ENCODE measurements around the gene ZNF618. TPM values are rescaled to one million over a fixed set of nuclear protein-coding genes. Genes with fewer than 3 reads are reported as not detected.

The ZNF618 gene
- total and polyA plus RNA-seq, 2 experiments from 2014 or later = 2.3 to 5.1 TPM

DNA sequence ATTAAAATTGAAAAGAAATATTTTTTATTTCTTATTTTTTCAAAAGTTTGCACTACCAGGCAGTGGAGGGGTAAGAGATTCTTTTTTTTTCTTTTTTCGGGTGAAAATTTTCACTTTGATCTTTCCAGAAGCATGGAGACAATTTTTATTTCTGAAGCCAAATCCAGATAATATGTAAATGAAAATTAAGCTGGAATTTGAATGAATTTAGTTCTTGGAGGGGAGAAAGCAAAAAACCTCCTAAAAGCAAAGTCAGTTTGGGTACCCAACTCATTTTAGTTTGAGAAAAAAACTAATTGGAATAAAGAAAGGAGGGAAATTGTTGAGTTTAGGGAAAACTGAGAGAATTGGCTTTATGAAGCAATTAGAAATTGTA lies 872 bp downstream of the ZNF618 start:
- Histone ChIP-seq H3K27me3 (replicated peaks; ENCODE audit: insufficient read depth) (no peaks in the 10 kb centered on the region), H3K27ac (no peak overlapping the region), H3K9me2 (ENCODE audit: insufficient read depth) (no peaks in the 10 kb centered on the region), H3K79me2 (ENCODE audit: insufficient read depth) (peaks cover 57% of the 10 kb centered on the region), H4K20me1 (ENCODE audit: insufficient read depth) (no peaks in the 10 kb centered on the region), H2AFZ (peak overlapping the region; percentile 98), H3K4me3 (peak overlapping the region; percentile 78), H3K9ac (peak overlapping the region; percentile 97), H3F3A (ENCODE audit: insufficient read depth) (no peaks in the 10 kb centered on the region), H3K9me3 (ENCODE audit: low read depth) (no peaks in the 10 kb centered on the region), H3K4me2 (ENCODE audit: unreplicated experiment) (peak overlapping the region; percentile 85), H3K36me3 (ENCODE audit: low read depth) (no peaks in the 10 kb centered on the region), H3K4me1 (ENCODE audit: insufficient read depth) (peaks cover 15% of the 10 kb centered on the region; the same call in 1 of the 2 replicates)
- WGBS, 2 experiments (ENCODE audit: low coverage in 1 of 2, low lambda C conversion rate in 2 of 2, missing lambda C conversion rate in 2 of 2) = 0 to 4% methylated on average over 1 of the region's 1 CpG
- no peak for TF ChIP-seq EZH2 (IDR thresholded peaks at IDR 0.05; ENCODE audit: insufficient read depth, poor library complexity, severe bottlenecking)
- no peak for TF ChIP-seq EZH2phosphoT487 (IDR thresholded peaks at IDR 0.05; ENCODE audit: insufficient read depth, low read depth)
- in situ Hi-C loops (cut with MboI) = no loop called here
- no peak for DNase-seq

- H3F3A ChIP-seq (ENCODE audit: insufficient read depth) = no peaks in the 10 kb centered on the region
- H3K4me3 ChIP-seq = no peak overlapping the region
- H3K4me2 ChIP-seq (ENCODE audit: unreplicated experiment) = no peak overlapping the region
- H3K9me2 ChIP-seq (ENCODE audit: insufficient read depth) = no peaks in the 10 kb centered on the region
- H3K9ac ChIP-seq = no peak overlapping the region
- TF ChIP-seq EZH2phosphoT487 (IDR thresholded peaks at IDR 0.05; ENCODE audit: insufficient read depth, low read depth) (no peak), EZH2 (IDR thresholded peaks at IDR 0.05; ENCODE audit: insufficient read depth, poor library complexity, severe bottlenecking) (no peak)
- in situ Hi-C loops (cut with MboI) = no loop called here
- no peaks in the 10 kb centered on the region for H3K9me3 ChIP-seq (ENCODE audit: low read depth)
- peaks cover 15% of the 10 kb centered on the region; the same call in 1 of the 2 replicates for H3K4me1 ChIP-seq (ENCODE audit: insufficient read depth)
- DNase-seq = no peak
- H4K20me1 ChIP-seq (ENCODE audit: insufficient read depth) = no peaks in the 10 kb centered on the region
- no peak overlapping the region for H3K27ac ChIP-seq
- no peaks in the 10 kb centered on the region for H3K36me3 ChIP-seq (ENCODE audit: low read depth)
- WGBS, 2 experiments (ENCODE audit: low coverage in 1 of 2, low lambda C conversion rate in 2 of 2, missing lambda C conversion rate in 2 of 2) = 80 to 83% methylated on average over 4 of the region's 4 CpGs
- H2AFZ ChIP-seq = no peak overlapping the region
- H3K27me3 ChIP-seq (replicated peaks; ENCODE audit: insufficient read depth) = no peaks in the 10 kb centered on the region
- peaks cover 77% of the 10 kb centered on the region for H3K79me2 ChIP-seq (ENCODE audit: insufficient read depth)
Observed at GRCh38 chr9:113879318-113879717, 3.2 kb downstream of the ZNF618 start.

DNA sequence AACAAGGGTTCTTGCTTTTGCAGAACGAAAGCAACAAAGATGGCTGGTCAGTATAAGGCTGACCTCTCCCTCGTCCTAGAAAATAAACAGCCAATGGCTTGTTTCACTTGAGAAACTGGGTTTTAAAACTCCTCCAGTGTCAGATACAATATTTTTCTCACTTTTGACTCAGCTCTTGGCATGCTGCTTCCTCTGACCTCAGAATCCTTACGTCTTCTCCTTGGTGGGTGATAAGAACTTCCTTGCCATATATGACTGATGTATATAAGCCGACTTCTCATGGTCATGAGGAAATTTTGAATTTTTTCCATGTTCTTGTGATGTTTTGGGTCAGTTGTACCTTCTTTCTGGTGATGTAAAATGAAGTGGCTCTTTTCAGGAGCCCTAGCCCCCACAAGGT lies 3.8 kb downstream of the ZNF618 start:
- H3K4me2 ChIP-seq (ENCODE audit: unreplicated experiment) = no peak overlapping the region
- H2AFZ ChIP-seq = no peak overlapping the region
- WGBS, 2 experiments (ENCODE audit: low coverage in 1 of 2, low lambda C conversion rate in 2 of 2, missing lambda C conversion rate in 2 of 2) = 89 to 96% methylated on average over 4 of the region's 4 CpGs
- DNase-seq = no peak
- no peaks in the 10 kb centered on the region for H3F3A ChIP-seq (ENCODE audit: insufficient read depth)
- H3K9me3 ChIP-seq (ENCODE audit: low read depth) = no peaks in the 10 kb centered on the region
- no peak overlapping the region for H3K9ac ChIP-seq
- no peaks in the 10 kb centered on the region for H3K36me3 ChIP-seq (ENCODE audit: low read depth)
- in situ Hi-C loops (cut with MboI) = no loop called here
- no peaks in the 10 kb centered on the region for H4K20me1 ChIP-seq (ENCODE audit: insufficient read depth)
- H3K4me3 ChIP-seq = no peak overlapping the region
- no peak overlapping the region for H3K27ac ChIP-seq
- H3K9me2 ChIP-seq (ENCODE audit: insufficient read depth) = no peaks in the 10 kb centered on the region
- no peaks in the 10 kb centered on the region for H3K27me3 ChIP-seq (replicated peaks; ENCODE audit: insufficient read depth)
- peaks cover 15% of the 10 kb centered on the region; the same call in 1 of the 2 replicates for H3K4me1 ChIP-seq (ENCODE audit: insufficient read depth)
- H3K79me2 ChIP-seq (ENCODE audit: insufficient read depth) = peaks cover 83% of the 10 kb centered on the region
- TF ChIP-seq EZH2 (IDR thresholded peaks at IDR 0.05; ENCODE audit: insufficient read depth, poor library complexity, severe bottlenecking) = no peak
- no peak for TF ChIP-seq EZH2phosphoT487 (IDR thresholded peaks at IDR 0.05; ENCODE audit: insufficient read depth, low read depth)

- WGBS, 2 experiments (ENCODE audit: low coverage in 1 of 2, low lambda C conversion rate in 2 of 2, missing lambda C conversion rate in 2 of 2) = 85 to 93% methylated on average over 7 of the region's 7 CpGs
- Histone ChIP-seq H3K4me3 (no peak overlapping the region), H3K4me2 (ENCODE audit: unreplicated experiment) (no peak overlapping the region), H4K20me1 (ENCODE audit: insufficient read depth) (no peaks in the 10 kb centered on the region), H3K9ac (no peak overlapping the region), H3K9me3 (ENCODE audit: low read depth) (no peaks in the 10 kb centered on the region), H3K27me3 (replicated peaks; ENCODE audit: insufficient read depth) (no peaks in the 10 kb centered on the region), H3K9me2 (ENCODE audit: insufficient read depth) (no peaks in the 10 kb centered on the region), H3K79me2 (ENCODE audit: insufficient read depth) (peaks cover 96% of the 10 kb centered on the region), H3K27ac (no peak overlapping the region), H3F3A (ENCODE audit: insufficient read depth) (no peaks in the 10 kb centered on the region), H3K36me3 (ENCODE audit: low read depth) (no peaks in the 10 kb centered on the region), H2AFZ (no peak overlapping the region), H3K4me1 (ENCODE audit: insufficient read depth) (peaks cover 27% of the 10 kb centered on the region)
- TF ChIP-seq EZH2phosphoT487 (IDR thresholded peaks at IDR 0.05; ENCODE audit: insufficient read depth, low read depth) (no peak), EZH2 (IDR thresholded peaks at IDR 0.05; ENCODE audit: insufficient read depth, poor library complexity, severe bottlenecking) (no peak)
- no peak for DNase-seq
- in situ Hi-C loops (cut with MboI) = no loop called here
Observed at GRCh38 chr9:113882181-113882580, 6.1 kb downstream of the ZNF618 start.
